Right lobe of liver (tissue), 4 donors: ENCODE results near the gene LPAR3.

Source experiments
- POLR2A ChIP-seq: fragments of 450-650 bp; IDR thresholded peaks from one replicate; pipeline ENCODE4 v1.6.1; 2017; ENCODE audit warnings: antibody characterized with exemption, mild to moderate bottlenecking
- TF ChIP-seq, protein P1 (sequence below), 4 donors: fragments of 200-600 bp in 3 of 4; fragments of 450-650 bp in 1 of 4; IDR thresholded peaks; one replicate each; pipeline versions ENCODE4 v1.5.1 to v1.8.0; 2016 to 2022; ENCODE audit warnings: antibody characterized with exemption in 4 of 4, mild to moderate bottlenecking in 2 of 4
- donor health status: DM: no; HTN: no; CAD: no.
- donor health status: DM: no; HTN: no; CAD: no.
- donor health status: DM: no; HTN: yes; CAD: no.

DNA sequence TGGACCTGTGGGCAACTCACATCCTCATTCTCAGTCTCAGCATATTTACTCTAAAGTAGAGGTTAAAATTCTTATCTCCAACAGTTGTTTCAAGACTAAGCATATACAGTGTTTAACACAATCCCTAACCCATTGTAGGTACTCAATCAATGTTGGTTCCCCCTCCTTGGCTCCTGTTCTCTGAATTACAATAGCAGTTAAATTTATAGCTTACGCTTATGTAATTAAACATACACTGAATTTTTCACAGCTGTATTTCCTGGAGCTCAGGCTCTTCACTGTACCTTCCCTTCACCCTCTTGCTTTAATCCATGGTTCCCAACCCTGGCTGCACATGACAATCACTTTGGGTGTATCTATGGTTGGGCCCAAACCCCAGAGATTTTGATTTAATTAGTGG, 89.4 kb downstream of the LPAR3 start:
- TF ChIP-seq, protein P1, sequence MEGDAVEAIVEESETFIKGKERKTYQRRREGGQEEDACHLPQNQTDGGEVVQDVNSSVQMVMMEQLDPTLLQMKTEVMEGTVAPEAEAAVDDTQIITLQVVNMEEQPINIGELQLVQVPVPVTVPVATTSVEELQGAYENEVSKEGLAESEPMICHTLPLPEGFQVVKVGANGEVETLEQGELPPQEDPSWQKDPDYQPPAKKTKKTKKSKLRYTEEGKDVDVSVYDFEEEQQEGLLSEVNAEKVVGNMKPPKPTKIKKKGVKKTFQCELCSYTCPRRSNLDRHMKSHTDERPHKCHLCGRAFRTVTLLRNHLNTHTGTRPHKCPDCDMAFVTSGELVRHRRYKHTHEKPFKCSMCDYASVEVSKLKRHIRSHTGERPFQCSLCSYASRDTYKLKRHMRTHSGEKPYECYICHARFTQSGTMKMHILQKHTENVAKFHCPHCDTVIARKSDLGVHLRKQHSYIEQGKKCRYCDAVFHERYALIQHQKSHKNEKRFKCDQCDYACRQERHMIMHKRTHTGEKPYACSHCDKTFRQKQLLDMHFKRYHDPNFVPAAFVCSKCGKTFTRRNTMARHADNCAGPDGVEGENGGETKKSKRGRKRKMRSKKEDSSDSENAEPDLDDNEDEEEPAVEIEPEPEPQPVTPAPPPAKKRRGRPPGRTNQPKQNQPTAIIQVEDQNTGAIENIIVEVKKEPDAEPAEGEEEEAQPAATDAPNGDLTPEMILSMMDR (IDR thresholded peaks at IDR 0.05) = no peak
- TF ChIP-seq POLR2A = no peak
